NB4 (cell line): ENCODE measurements around the gene SMIM35.

ENCODE experiments used
- MYC ChIP-seq: IDR thresholded peaks from 2 replicates; pipeline ENCODE4 v1.6.1; 2011; ENCODE audit warnings: low read depth, low read length
- POLR2A ChIP-seq: IDR thresholded peaks from 2 replicates; pipeline ENCODE4 v1.6.1; 2011; ENCODE audit warnings: mild to moderate bottlenecking; ENCODE audit not compliant: insufficient read length; ENCODE audit errors: extremely low read depth
- TF ChIP-seq, protein P1 (sequence below): IDR thresholded peaks from one replicate; pipeline ENCODE4 v1.5.1; 2012; ENCODE audit warnings: low read depth, low read length
- TF ChIP-seq, protein P2 (sequence below): IDR thresholded peaks from 2 replicates; pipeline ENCODE4 v1.6.1; 2011; ENCODE audit warnings: low read depth, low read length

- TF ChIP-seq, protein P1, sequence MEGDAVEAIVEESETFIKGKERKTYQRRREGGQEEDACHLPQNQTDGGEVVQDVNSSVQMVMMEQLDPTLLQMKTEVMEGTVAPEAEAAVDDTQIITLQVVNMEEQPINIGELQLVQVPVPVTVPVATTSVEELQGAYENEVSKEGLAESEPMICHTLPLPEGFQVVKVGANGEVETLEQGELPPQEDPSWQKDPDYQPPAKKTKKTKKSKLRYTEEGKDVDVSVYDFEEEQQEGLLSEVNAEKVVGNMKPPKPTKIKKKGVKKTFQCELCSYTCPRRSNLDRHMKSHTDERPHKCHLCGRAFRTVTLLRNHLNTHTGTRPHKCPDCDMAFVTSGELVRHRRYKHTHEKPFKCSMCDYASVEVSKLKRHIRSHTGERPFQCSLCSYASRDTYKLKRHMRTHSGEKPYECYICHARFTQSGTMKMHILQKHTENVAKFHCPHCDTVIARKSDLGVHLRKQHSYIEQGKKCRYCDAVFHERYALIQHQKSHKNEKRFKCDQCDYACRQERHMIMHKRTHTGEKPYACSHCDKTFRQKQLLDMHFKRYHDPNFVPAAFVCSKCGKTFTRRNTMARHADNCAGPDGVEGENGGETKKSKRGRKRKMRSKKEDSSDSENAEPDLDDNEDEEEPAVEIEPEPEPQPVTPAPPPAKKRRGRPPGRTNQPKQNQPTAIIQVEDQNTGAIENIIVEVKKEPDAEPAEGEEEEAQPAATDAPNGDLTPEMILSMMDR: no peak
- TF ChIP-seq, protein P2, sequence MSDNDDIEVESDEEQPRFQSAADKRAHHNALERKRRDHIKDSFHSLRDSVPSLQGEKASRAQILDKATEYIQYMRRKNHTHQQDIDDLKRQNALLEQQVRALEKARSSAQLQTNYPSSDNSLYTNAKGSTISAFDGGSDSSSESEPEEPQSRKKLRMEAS: no peak
- TF ChIP-seq POLR2A (no peak), MYC (no peak)
Observed at GRCh38 chr11:117977029-117977428, 109.7 kb downstream of the SMIM35 start.
